GM19455 (cell line): ENCODE data around the gene COL25A1.
"Not testable (repeated sequence)": the region's sequence is repeated elsewhere in the genome, so short reads cannot be mapped to it uniquely, and the experiment has no call there.

Experiments
- ATAC-seq: cut with Tn5 transposase; IDR thresholded peaks from one replicate; pipeline ENCODE4 v1.9.1; 2021; ENCODE audit not compliant: unreplicated experiment

The COL25A1 gene

GRCh38 chr4:109174224-109174953 is 128.1 kb downstream of the COL25A1 start:
- ATAC-seq, result no peak

GRCh38 chr4:109172301-109172700 is 130.2 kb downstream of the COL25A1 start:
- ATAC-seq, result no peak

GRCh38 chr4:109171070-109171469 is 131.4 kb downstream of the COL25A1 start:
- ATAC-seq, result no peak

GRCh38 chr4:109169170-109169569 is 133.3 kb downstream of the COL25A1 start:
- no peak for ATAC-seq

- no peak for ATAC-seq
Observed at GRCh38 chr4:109166586-109166985, 135.9 kb downstream of the COL25A1 start.

GRCh38 chr4:109166126-109166525 is 136.3 kb downstream of the COL25A1 start:
- ATAC-seq, result no peak

- no peak for ATAC-seq
Observed at GRCh38 chr4:109164011-109164410, 138.4 kb downstream of the COL25A1 start.

GRCh38 chr4:109163493-109163892 is 139.0 kb downstream of the COL25A1 start:
- ATAC-seq, result no peak

- ATAC-seq, result no peak
Observed at GRCh38 chr4:109162759-109163158, 139.7 kb downstream of the COL25A1 start.

- ATAC-seq, result no peak
Observed at GRCh38 chr4:109160494-109160893, 142.0 kb downstream of the COL25A1 start.

- no peak for ATAC-seq
Observed at GRCh38 chr4:109157696-109158095, 144.8 kb downstream of the COL25A1 start.

- ATAC-seq, result no peak
Observed at GRCh38 chr4:109157205-109157604, 145.3 kb downstream of the COL25A1 start.

GRCh38 chr4:109156356-109156755 is 146.1 kb downstream of the COL25A1 start:
- ATAC-seq, result no peak

GRCh38 chr4:109155682-109156283 is 146.7 kb downstream of the COL25A1 start:
- no peak for ATAC-seq

GRCh38 chr4:109155084-109155483 is 147.4 kb downstream of the COL25A1 start:
- no peak for ATAC-seq

- no peak for ATAC-seq
Observed at GRCh38 chr4:109154424-109154823, 148.0 kb downstream of the COL25A1 start.

- ATAC-seq, result no peak
Observed at GRCh38 chr4:109149836-109150235, 152.6 kb downstream of the COL25A1 start.

- no peak for ATAC-seq
Observed at GRCh38 chr4:109148577-109149075, 153.8 kb downstream of the COL25A1 start.

- ATAC-seq, result no peak
Observed at GRCh38 chr4:109147135-109147534, 155.3 kb downstream of the COL25A1 start.

GRCh38 chr4:109146499-109146898 is 156.0 kb downstream of the COL25A1 start:
- ATAC-seq, result no peak

- ATAC-seq, result not testable (repeated sequence)
Observed at GRCh38 chr4:109138125-109138524, 164.3 kb downstream of the COL25A1 start.

GRCh38 chr4:109134921-109135320 is 167.5 kb downstream of the COL25A1 start:
- no peak for ATAC-seq
